HG03097 (cell line): ENCODE results near the gene ALG12.
A peak's percentile ranks its signal among the peaks of the same experiment; 100 is the strongest.
"Not testable (repeated sequence)": the region's sequence is repeated elsewhere in the genome, so short reads cannot be mapped to it uniquely, and the experiment has no call there.

Source experiments
- ATAC-seq: cut with Tn5 transposase; IDR thresholded peaks from one replicate; pipeline ENCODE4 v1.9.1; 2021; ENCODE audit not compliant: unreplicated experiment, low FRiP score

The ALG12 gene

GRCh38 chr22:49947296-49947622 lies 29.0 kb upstream of the ALG12 start:
- ATAC-seq = no peak

GRCh38 chr22:49946612-49947295 lies 28.5 kb upstream of the ALG12 start:
- no peak for ATAC-seq

GRCh38 chr22:49945042-49945794 lies 27.0 kb upstream of the ALG12 start:
- not testable (repeated sequence) for ATAC-seq

GRCh38 chr22:49944399-49944891 lies 26.2 kb upstream of the ALG12 start:
- no peak for ATAC-seq

- no peak for ATAC-seq
These were observed 25.6 kb upstream of the ALG12 start for GRCh38 chr22:49943771-49944398.

GRCh38 chr22:49943405-49943765 lies 25.1 kb upstream of the ALG12 start:
- no peak for ATAC-seq

- no peak for ATAC-seq
These were observed 24.5 kb upstream of the ALG12 start for GRCh38 chr22:49942565-49943404.

GRCh38 chr22:49941507-49942316 lies 23.5 kb upstream of the ALG12 start:
- no peak for ATAC-seq

GRCh38 chr22:49938565-49939136 lies 20.4 kb upstream of the ALG12 start:
- ATAC-seq = no peak

- no peak for ATAC-seq
These were observed 19.7 kb upstream of the ALG12 start for GRCh38 chr22:49937758-49938564.

GRCh38 chr22:49936973-49937757 lies 18.9 kb upstream of the ALG12 start:
- ATAC-seq = no peak

- peak; percentile 53 for ATAC-seq
These were observed 18.1 kb upstream of the ALG12 start for GRCh38 chr22:49936018-49936972.

GRCh38 chr22:49935561-49935960 lies 17.3 kb upstream of the ALG12 start:
- no peak for ATAC-seq

GRCh38 chr22:49934891-49935557 lies 16.8 kb upstream of the ALG12 start:
- ATAC-seq = no peak

GRCh38 chr22:49934160-49934890 lies 16.1 kb upstream of the ALG12 start:
- no peak for ATAC-seq
